ENCODE data around the gene EEIG1. TPM values are rescaled to one million over a fixed set of nuclear protein-coding genes. Genes with fewer than 3 reads are reported as not detected.

Gene EEIG1
- total RNA-seq, 1 experiment from 2014 or later = 52.3 TPM

DNA sequence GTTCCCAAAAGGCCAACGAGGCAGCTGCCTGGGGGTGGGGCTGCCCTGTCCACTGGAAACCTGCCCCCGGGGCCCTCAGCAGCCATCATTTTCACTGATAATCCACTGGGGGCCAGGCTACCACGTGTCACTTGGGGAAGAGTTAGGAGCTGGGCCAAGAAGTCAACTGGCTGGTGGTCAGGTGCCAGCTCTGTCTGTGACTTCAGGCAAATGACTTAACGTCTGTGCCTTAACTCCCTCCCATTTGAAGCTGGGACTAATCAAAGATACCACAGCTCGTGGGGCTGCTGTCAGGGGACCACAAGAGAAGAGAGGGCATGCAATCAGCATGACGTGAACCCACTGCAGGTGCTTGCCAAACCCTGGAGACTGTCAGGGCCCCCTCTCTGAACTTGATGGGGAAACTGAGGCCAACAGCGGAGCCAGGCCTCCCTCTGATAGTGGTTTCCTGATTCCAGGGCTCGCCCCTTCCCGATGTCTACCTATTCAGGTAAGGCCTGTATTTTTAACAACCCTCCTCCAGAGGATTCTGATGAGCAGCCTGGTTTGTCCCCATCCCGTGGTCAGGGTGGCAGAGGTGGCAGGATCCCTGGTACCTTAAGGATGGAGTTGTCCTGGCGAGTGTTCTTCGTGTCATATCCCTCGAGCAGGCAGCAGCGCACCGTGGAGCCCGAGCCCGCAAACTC, 30.8 kb downstream of the EEIG1 start:
- no peaks in the 10 kb centered on the region for H4K20me1 ChIP-seq (ENCODE audit: control insufficient read depth, insufficient read depth, insufficient read length)
- no peak overlapping the region for H4K5ac ChIP-seq (ENCODE audit: insufficient read length, low read depth, low read length)
- H3K4me2 ChIP-seq (ENCODE audit: insufficient read depth, insufficient read length, low read length) = no peak overlapping the region
- no peaks in the 10 kb centered on the region for H3K9me3 Mint-ChIP-seq
- H2BK12ac ChIP-seq (ENCODE audit: insufficient read length, low read depth, low read length) = no peak overlapping the region
- no peaks in the 10 kb centered on the region for H3K4me1 ChIP-seq (ENCODE audit: insufficient read depth, low read length)
- H3K56ac ChIP-seq (ENCODE audit: insufficient read length, low read depth, low read length) = no peak overlapping the region
- peaks cover 5% of the 10 kb centered on the region; the same call in 1 of the 2 replicates for H3K79me2 ChIP-seq (ENCODE audit: insufficient read depth, low read length)
- no peak overlapping the region for H2BK5ac ChIP-seq (ENCODE audit: insufficient read length, low read length)
- no peak overlapping the region for H3K4ac ChIP-seq (ENCODE audit: low read depth, low read length)
- no peak overlapping the region for H4K8ac ChIP-seq (replicated peaks; ENCODE audit: insufficient read length, low read depth, low read length)
- H3K27me3 Mint-ChIP-seq (ENCODE audit: low read depth) = no peaks in the 10 kb centered on the region
- TF ChIP-seq, protein P1, sequence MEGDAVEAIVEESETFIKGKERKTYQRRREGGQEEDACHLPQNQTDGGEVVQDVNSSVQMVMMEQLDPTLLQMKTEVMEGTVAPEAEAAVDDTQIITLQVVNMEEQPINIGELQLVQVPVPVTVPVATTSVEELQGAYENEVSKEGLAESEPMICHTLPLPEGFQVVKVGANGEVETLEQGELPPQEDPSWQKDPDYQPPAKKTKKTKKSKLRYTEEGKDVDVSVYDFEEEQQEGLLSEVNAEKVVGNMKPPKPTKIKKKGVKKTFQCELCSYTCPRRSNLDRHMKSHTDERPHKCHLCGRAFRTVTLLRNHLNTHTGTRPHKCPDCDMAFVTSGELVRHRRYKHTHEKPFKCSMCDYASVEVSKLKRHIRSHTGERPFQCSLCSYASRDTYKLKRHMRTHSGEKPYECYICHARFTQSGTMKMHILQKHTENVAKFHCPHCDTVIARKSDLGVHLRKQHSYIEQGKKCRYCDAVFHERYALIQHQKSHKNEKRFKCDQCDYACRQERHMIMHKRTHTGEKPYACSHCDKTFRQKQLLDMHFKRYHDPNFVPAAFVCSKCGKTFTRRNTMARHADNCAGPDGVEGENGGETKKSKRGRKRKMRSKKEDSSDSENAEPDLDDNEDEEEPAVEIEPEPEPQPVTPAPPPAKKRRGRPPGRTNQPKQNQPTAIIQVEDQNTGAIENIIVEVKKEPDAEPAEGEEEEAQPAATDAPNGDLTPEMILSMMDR (conservative IDR thresholded peaks at IDR 0.05) = no peak
- no peak overlapping the region for H3K18ac ChIP-seq (ENCODE audit: insufficient read length, low read depth, low read length)
- H3K27ac ChIP-seq (ENCODE audit: insufficient read length, low read depth, low read length) = no peak overlapping the region
- no peak overlapping the region for H3K14ac ChIP-seq (ENCODE audit: insufficient read depth, low read length)
- no peak overlapping the region; a peak in 1 of 5 replicates for H3K4me3 Mint-ChIP-seq
- no peaks in the 10 kb centered on the region for H3K23me2 ChIP-seq (ENCODE audit: insufficient read length, low read depth, low read length, poor library complexity, severe bottlenecking)
- WGBS (ENCODE audit: extremely low coverage, insufficient read length, low lambda C conversion rate) = no CpG with 5 or more reads among the region's 17 CpGs
- no peaks in the 10 kb centered on the region for H3K27me3 ChIP-seq (ENCODE audit: insufficient read depth, low read length)
- no peak overlapping the region for H3T11ph ChIP-seq (ENCODE audit: low read length)
- no peaks in the 10 kb centered on the region for H3K9me3 ChIP-seq (ENCODE audit: control insufficient read depth, low read depth, low read length)
- H3K79me1 ChIP-seq (ENCODE audit: insufficient read depth, low read depth, low read length, poor library complexity, severe bottlenecking) = peaks cover 3% of the 10 kb centered on the region
- H3K9ac ChIP-seq (ENCODE audit: extremely low read depth, insufficient read length, low read length) = no peak overlapping the region
- DNase-seq = no peak
- no peak overlapping the region for H4K91ac ChIP-seq (ENCODE audit: insufficient read length, low read depth, low read length)
- peaks cover 6 to 35% (median 19%) of the 10 kb centered on the region in 3 experiments for H3K36me3 Mint-ChIP-seq (ENCODE audit: insufficient read depth in 1 of 3, low read depth in 3 of 3)
- H3K4me1 Mint-ChIP-seq = peaks cover 0 to 6% of the 10 kb centered on the region in 2 experiments; a peak in 1 of 4 replicates
- H2BK15ac ChIP-seq (ENCODE audit: low read depth, low read length) = no peak overlapping the region
- H3K23ac ChIP-seq (ENCODE audit: insufficient read length, low read depth, low read length) = no peak overlapping the region
- no peak overlapping the region for H2AK5ac ChIP-seq (ENCODE audit: insufficient read length, low read length)
- H2BK120ac ChIP-seq (ENCODE audit: low read depth, low read length, poor library complexity, severe bottlenecking) = no peak overlapping the region
- no peak overlapping the region for H2AFZ ChIP-seq (ENCODE audit: low read length)
- H3K27ac Mint-ChIP-seq = peak overlapping the region in 2 of 3 experiments; percentile 33 to 88; a peak in 4 of 7 replicates
- no peak overlapping the region for H2BK20ac ChIP-seq (ENCODE audit: low read depth, low read length, poor library complexity, severe bottlenecking)

All from H9 (cell line).